ENCODE results near the gene DAZAP2. TPM values are rescaled to one million over a fixed set of nuclear protein-coding genes. Genes with fewer than 3 reads are reported as not detected.
A peak's percentile ranks its signal among the peaks of the same experiment; 100 is the strongest.

Gene DAZAP2
- total and polyA plus RNA-seq, 4 donors = 66.0 to 218 (median 135) TPM

DNA sequence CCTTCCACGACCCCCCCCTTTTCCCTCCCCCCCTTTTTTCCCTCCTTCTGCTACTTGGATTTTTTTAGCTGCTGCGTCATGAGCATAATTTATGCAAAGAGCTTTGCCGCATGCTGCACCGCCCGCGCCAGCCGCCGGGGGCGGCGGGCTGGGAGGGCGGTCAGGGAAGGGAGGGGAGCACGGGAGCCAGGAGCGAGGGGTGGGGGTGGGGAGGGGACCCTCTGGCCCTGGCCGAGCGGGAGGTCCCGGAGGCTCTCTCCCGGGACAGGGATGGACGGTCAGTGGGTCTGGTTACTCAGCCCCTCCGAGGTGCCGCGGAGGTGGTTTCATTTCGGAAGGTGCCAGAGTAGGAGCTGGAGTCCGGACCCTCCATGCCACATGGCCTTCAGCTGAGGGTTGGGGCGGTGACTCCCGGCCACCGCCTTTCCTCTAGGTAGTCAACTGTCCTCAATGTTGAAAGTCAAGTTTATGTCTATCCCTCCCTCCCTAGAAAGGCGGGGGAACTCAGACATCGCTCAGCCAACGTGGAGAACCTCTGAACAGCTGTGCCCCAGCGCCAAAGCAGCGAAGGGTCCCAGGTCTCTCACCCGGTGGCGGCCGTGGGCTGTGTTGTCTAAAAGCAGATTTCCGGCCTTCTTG, 20.5 kb upstream of the DAZAP2 start, which contains the start of gene POU6F1:
TSS of gene POU6F1 (minus strand) at position 95 of the 639 bp plus-strand sequence. CDS start 11,226 bp downstream, outside the sequence.
- peak within 1 kb of the TSS; percentile 76 to 79 for H3K27ac ChIP-seq (ENCODE audit: low read depth in 1 of 2, low read length in 2 of 2)
- H3K36me3 ChIP-seq (ENCODE audit: control insufficient read depth in 4 of 4, insufficient read depth in 3 of 4, low read depth in 1 of 4, low read length in 3 of 4) = no peaks in the 10 kb centered on the region
- no peaks in the 10 kb centered on the region for H3K9me3 ChIP-seq (ENCODE audit: control insufficient read depth in 4 of 4, low read length in 3 of 4)
- H3K27me3 ChIP-seq (ENCODE audit: control insufficient read depth in 4 of 4, insufficient read depth in 4 of 4, low read length in 3 of 4) = no peaks in the 10 kb centered on the region
- TF ChIP-seq, protein P1, sequence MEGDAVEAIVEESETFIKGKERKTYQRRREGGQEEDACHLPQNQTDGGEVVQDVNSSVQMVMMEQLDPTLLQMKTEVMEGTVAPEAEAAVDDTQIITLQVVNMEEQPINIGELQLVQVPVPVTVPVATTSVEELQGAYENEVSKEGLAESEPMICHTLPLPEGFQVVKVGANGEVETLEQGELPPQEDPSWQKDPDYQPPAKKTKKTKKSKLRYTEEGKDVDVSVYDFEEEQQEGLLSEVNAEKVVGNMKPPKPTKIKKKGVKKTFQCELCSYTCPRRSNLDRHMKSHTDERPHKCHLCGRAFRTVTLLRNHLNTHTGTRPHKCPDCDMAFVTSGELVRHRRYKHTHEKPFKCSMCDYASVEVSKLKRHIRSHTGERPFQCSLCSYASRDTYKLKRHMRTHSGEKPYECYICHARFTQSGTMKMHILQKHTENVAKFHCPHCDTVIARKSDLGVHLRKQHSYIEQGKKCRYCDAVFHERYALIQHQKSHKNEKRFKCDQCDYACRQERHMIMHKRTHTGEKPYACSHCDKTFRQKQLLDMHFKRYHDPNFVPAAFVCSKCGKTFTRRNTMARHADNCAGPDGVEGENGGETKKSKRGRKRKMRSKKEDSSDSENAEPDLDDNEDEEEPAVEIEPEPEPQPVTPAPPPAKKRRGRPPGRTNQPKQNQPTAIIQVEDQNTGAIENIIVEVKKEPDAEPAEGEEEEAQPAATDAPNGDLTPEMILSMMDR (IDR thresholded peaks at IDR 0.05; ENCODE audit: low read depth, low read length, missing input control) = peak; percentile 67
- TF ChIP-seq, protein P2, sequence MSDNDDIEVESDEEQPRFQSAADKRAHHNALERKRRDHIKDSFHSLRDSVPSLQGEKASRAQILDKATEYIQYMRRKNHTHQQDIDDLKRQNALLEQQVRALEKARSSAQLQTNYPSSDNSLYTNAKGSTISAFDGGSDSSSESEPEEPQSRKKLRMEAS (IDR thresholded peaks at IDR 0.05) = peak; percentile 8
- TF ChIP-seq, protein P3, sequence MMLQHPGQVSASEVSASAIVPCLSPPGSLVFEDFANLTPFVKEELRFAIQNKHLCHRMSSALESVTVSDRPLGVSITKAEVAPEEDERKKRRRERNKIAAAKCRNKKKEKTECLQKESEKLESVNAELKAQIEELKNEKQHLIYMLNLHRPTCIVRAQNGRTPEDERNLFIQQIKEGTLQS (IDR thresholded peaks at IDR 0.05) = no peak
- TF ChIP-seq RAD21 (IDR thresholded peaks at IDR 0.05) = peak in 1 of 2 donors; percentile 31
- H3K4me1 ChIP-seq (ENCODE audit: control insufficient read depth in 4 of 4, insufficient read depth in 4 of 4, low read length in 3 of 4) = peaks cover 0 to 16% (median 6%) of the 10 kb centered on the region in 4 donors
- H3K9ac ChIP-seq (ENCODE audit: low read depth in 1 of 2, low read length in 2 of 2) = peak within 1 kb of the TSS; percentile 64 to 73
- H3K4me3 ChIP-seq (ENCODE audit: low read depth in 1 of 3, low read length in 3 of 3) = peak within 1 kb of the TSS; percentile 76 to 98 (median 90)
- 2% methylated on average over 35 of the region's 35 CpGs for WGBS
- DNase-seq (ENCODE audit: low spot score) = peak; percentile 68

DNA sequence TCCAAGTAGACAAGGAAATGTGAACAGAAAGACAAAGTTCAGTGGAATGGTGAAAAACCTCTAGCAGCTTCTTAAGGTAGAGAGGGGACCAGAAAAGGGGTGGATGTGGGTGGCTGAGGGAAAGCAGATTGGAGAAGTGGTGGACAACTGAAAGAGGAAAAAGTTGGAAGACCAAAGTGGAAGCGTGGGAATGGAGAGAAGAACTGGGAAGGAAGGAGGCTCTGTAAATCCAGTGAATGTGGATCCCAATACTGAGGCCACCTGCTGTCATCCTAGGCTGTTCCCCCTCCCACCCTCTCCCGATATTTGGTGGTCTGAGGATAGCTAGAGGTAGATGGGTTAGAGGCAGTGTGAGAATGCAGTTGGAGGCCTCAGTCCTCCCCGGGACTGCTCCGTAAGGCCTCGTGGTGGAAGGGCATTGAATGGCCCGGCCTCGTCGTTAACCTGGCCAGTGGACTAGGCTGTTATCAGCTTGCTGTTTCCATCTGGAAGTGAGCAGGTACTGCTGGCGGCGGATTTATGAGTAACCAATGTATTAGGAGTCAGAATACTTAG, 19.9 kb upstream of the DAZAP2 start:
- WGBS = 28% methylated on average over 10 of the region's 10 CpGs
- H3K27me3 ChIP-seq (ENCODE audit: control insufficient read depth in 4 of 4, insufficient read depth in 4 of 4, low read length in 3 of 4) = no peaks in the 10 kb centered on the region
- H3K36me3 ChIP-seq (ENCODE audit: control insufficient read depth in 4 of 4, insufficient read depth in 3 of 4, low read depth in 1 of 4, low read length in 3 of 4) = no peaks in the 10 kb centered on the region
- no peaks in the 10 kb centered on the region for H3K9me3 ChIP-seq (ENCODE audit: control insufficient read depth in 4 of 4, low read length in 3 of 4)
- peak overlapping the region; percentile 64 to 73 for H3K9ac ChIP-seq (ENCODE audit: low read depth in 1 of 2, low read length in 2 of 2)
- H3K4me1 ChIP-seq (ENCODE audit: control insufficient read depth in 4 of 4, insufficient read depth in 4 of 4, low read length in 3 of 4) = peaks cover 0 to 16% (median 6%) of the 10 kb centered on the region in 4 donors
- peak overlapping the region; percentile 76 to 79 for H3K27ac ChIP-seq (ENCODE audit: low read depth in 1 of 2, low read length in 2 of 2)
- no peak for TF ChIP-seq HNF4G (IDR thresholded peaks at IDR 0.05)
- TF ChIP-seq TAF1 (conservative IDR thresholded peaks at IDR 0.05) = peak; percentile 42
- TF ChIP-seq, protein P1 (IDR thresholded peaks at IDR 0.05; ENCODE audit: low read depth, low read length, missing input control) = peak; percentile 15
- peak overlapping the region; percentile 76 to 98 (median 90) for H3K4me3 ChIP-seq (ENCODE audit: low read depth in 1 of 3, low read length in 3 of 3)
- no peak for DNase-seq (ENCODE audit: low spot score)

DNA sequence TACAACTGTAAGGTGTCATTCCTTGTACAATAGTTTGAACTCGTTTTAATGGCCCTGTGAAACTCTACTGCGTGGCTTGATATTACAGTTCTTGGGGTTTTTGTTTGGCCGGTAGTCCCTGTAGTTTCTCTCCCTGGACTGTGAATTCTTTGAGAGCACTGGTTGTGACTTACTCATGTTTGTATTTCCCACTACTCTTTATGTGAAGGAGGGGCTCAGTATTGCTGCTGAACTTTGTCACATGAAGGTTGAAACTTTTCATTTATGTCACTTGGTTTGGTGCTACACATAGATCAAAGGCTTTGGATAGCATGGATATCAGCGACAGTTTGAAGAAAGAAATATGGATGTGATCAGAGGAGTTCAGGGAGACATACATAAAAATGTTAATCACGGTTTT, 19.3 kb upstream of the DAZAP2 start:
- no peaks in the 10 kb centered on the region for H3K27me3 ChIP-seq (ENCODE audit: control insufficient read depth in 4 of 4, insufficient read depth in 4 of 4, low read length in 3 of 4)
- peaks cover 0 to 16% (median 6%) of the 10 kb centered on the region in 4 donors for H3K4me1 ChIP-seq (ENCODE audit: control insufficient read depth in 4 of 4, insufficient read depth in 4 of 4, low read length in 3 of 4)
- no peaks in the 10 kb centered on the region for H3K36me3 ChIP-seq (ENCODE audit: control insufficient read depth in 4 of 4, insufficient read depth in 3 of 4, low read depth in 1 of 4, low read length in 3 of 4)
- 76% methylated on average over 5 of the region's 5 CpGs for WGBS
- H3K9ac ChIP-seq (ENCODE audit: low read depth in 1 of 2, low read length in 2 of 2) = no peak overlapping the region
- no peak overlapping the region for H3K27ac ChIP-seq (ENCODE audit: low read depth in 1 of 2, low read length in 2 of 2)
- DNase-seq (ENCODE audit: low spot score) = no peak
- H3K4me3 ChIP-seq (ENCODE audit: low read depth in 1 of 3, low read length in 3 of 3) = no peak overlapping the region
- H3K9me3 ChIP-seq (ENCODE audit: control insufficient read depth in 4 of 4, low read length in 3 of 4) = no peaks in the 10 kb centered on the region
- no peak for TF ChIP-seq TAF1 (conservative IDR thresholded peaks at IDR 0.05)
- TF ChIP-seq, protein P4, sequence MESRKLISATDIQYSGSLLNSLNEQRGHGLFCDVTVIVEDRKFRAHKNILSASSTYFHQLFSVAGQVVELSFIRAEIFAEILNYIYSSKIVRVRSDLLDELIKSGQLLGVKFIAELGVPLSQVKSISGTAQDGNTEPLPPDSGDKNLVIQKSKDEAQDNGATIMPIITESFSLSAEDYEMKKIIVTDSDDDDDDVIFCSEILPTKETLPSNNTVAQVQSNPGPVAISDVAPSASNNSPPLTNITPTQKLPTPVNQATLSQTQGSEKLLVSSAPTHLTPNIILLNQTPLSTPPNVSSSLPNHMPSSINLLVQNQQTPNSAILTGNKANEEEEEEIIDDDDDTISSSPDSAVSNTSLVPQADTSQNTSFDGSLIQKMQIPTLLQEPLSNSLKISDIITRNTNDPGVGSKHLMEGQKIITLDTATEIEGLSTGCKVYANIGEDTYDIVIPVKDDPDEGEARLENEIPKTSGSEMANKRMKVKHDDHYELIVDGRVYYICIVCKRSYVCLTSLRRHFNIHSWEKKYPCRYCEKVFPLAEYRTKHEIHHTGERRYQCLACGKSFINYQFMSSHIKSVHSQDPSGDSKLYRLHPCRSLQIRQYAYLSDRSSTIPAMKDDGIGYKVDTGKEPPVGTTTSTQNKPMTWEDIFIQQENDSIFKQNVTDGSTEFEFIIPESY (IDR thresholded peaks at IDR 0.05) = no peak
- no peak for TF ChIP-seq SP1 (IDR thresholded peaks at IDR 0.05)
- TF ChIP-seq FOXA1 (IDR thresholded peaks at IDR 0.05) = no peak
- TF ChIP-seq JUND (IDR thresholded peaks at IDR 0.05) = no peak
- TF ChIP-seq RXRA (IDR thresholded peaks at IDR 0.05) = no peak
- no peak for TF ChIP-seq GABPA (IDR thresholded peaks at IDR 0.05 in 1 of 2, conservative IDR thresholded peaks at IDR 0.05 in 1 of 2)
- TF ChIP-seq, protein P1 (IDR thresholded peaks at IDR 0.05; ENCODE audit: low read depth, low read length, missing input control) = no peak
- TF ChIP-seq EGR1 (IDR thresholded peaks at IDR 0.05; ENCODE audit: low read depth in 2 of 2) = no peak
- no peak for TF ChIP-seq HNF4A (conservative IDR thresholded peaks at IDR 0.05)
- TF ChIP-seq RAD21 (IDR thresholded peaks at IDR 0.05) = no peak
- TF ChIP-seq, protein P2 (IDR thresholded peaks at IDR 0.05) = no peak
